T-helper 22 cell (primary cell): ENCODE measurements around the gene S100Z.

Experiments used
- DNase-seq: peaks from one replicate; pipeline ENCODE4 v3.0.0-alpha.2; 2020; ENCODE audit warnings: low read depth

S100Z gene

GRCh38 chr5:76953551-76954382 is 104.0 kb downstream of the S100Z start:
- no peak for DNase-seq

- no peak for DNase-seq
These were observed 104.6 kb downstream of the S100Z start for GRCh38 chr5:76954383-76954763.

- DNase-seq, result no peak
These were observed 106.2 kb downstream of the S100Z start for GRCh38 chr5:76956033-76956432.

GRCh38 chr5:76958991-76959767 is 109.4 kb downstream of the S100Z start:
- DNase-seq, result no peak

- DNase-seq, result no peak
These were observed 110.3 kb downstream of the S100Z start for GRCh38 chr5:76960004-76960625.

GRCh38 chr5:76964060-76964459 is 114.2 kb downstream of the S100Z start:
- DNase-seq, result no peak
